SK-N-DZ (cell line): ENCODE measurements around the gene CARHSP1.
"Not testable (repeated sequence)": the region's sequence is repeated elsewhere in the genome, so short reads cannot be mapped to it uniquely, and the experiment has no call there.

ENCODE experiments used
- DNase-seq: peaks from one replicate; pipeline ENCODE4 v3.0.0-alpha.2; 2015; ENCODE audit warnings: low spot score

The CARHSP1 gene

DNA sequence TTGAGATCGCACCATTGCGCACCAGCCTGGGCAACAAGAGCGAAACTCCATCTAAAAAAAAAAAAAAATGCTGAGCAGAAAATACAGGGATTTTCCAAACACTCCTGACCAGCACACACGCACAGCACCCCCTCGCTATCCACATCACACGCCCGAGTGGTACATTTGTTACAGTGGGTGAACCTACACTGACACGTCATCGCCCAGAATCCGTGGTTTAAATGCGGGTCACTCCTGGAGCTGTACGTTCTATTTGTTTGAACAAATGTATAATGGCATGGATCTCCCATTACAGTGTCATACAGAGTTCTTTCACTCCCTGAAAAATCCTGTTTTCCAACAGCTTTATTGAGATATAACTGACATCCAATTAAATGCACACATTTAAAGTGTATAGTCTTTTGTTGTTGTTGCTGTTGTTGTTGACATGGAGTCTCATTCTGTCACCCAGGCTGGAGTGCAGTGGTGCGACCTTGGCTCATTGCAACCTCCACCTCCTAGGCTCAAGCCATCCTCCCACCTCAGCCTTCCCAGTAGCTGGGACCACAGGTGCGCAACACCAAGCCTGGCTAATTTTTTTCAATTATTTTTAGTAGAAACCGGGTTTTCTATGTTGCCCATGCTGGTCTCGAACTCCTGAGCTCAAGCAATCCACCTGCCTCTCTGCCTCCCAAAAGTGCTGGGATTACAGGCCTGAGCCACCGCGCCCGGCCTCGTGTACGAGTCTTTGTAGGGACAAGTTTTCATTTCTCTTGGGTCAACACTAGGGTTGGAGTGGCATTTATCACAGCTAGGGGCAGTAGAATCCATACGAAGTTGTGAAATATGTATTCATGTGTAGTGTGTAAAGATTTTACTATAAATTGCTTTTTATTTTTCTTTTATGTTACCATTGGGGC lies 4.4 kb upstream of the CARHSP1 start:
- no peak for DNase-seq

DNA sequence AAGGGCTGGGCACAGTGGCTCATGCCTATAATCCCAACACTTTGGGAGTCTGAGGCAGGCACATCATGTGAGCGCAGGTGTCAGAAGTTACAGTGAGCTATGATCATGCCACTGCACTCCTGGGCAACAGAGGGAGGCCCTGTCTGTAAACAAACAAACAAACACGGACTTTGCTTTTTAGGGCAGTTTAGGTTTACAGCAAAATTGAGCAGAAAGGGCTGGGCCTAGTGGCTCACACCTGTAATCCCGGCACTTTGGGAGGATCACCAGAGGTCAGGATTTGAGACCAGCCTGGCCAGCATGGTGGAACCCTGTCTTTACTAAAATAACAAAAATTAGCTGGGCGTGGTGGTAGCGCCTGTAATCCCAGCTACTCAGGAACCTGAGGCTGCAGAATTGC lies 3.3 kb upstream of the CARHSP1 start:
- DNase-seq, result no peak

DNA sequence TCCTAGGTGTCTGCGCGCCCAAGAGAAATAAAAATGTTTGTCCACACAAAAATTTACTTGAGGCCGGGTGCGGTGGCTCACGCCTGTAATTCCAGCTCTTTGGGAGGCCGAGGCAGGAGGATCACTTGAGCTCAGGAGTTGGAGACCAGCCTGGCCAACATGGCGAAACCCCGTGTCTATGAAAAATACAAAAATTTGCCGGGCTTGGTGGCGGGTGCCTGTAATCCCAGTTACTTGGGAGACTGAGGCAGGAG lies 1.1 kb upstream of the CARHSP1 start:
- not testable (repeated sequence) for DNase-seq

DNA sequence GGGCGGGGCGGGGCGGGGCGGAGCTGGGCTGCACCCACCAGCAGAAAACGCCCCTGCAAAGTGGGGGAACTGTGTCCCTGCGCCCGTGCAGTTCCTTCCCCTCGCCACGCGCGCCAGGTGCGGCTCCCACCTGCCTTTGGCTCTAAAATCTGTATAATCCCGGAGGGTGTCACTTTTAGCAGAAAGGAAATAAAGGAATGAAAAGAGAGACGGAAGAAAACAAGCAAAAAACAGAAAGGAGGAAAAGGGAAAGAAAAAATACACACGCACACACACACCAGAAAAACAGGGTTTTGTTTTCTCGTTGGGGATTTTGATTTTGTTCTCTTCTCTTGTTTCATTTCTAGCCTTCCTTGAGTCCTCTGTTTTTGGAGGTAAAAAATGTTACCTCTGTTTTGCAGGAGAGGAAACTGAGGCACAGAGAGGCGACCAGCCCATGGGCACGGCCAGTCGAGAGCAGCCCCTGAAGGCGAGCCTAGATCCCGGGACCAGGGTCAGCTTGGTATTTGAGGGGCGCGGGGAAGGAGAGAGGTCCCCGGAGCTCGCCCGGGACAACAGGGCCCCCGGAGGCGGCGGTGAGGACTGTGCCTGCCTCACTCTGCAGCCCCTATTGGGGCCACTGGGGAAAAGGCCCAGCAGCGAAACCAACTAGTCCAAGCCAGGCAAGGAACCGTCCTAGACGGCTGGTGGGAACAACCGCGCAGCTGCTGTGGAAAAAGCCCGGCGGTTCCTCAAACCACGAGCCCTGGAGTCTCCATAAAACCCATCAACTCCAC lies 594 bp upstream of the CARHSP1 start:
- DNase-seq, result peak; percentile 55

DNA sequence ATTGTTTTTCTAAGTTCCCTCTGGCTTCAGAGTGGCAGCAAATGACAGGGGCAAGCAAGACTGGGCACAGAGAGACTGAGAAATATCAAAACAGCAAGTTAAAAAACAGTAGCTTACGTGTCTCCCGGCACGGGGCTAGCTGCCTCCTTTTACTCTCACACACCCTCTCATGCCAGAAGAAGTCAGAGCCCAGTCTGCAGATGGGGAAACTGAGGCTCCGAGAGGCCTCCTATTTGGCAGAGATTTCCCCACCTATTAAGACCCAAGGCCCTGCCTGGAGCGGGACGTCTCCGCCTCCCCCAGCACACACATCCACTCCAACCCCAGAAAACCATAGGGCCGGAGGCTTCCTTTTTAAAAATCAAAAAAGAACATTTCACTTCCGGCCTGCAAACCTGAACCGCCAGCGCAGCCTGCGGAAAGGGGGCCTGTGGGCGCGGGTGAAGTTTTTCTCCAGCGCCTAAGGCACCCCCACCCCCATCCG lies 832 bp downstream of the CARHSP1 start:
- no peak for DNase-seq

DNA sequence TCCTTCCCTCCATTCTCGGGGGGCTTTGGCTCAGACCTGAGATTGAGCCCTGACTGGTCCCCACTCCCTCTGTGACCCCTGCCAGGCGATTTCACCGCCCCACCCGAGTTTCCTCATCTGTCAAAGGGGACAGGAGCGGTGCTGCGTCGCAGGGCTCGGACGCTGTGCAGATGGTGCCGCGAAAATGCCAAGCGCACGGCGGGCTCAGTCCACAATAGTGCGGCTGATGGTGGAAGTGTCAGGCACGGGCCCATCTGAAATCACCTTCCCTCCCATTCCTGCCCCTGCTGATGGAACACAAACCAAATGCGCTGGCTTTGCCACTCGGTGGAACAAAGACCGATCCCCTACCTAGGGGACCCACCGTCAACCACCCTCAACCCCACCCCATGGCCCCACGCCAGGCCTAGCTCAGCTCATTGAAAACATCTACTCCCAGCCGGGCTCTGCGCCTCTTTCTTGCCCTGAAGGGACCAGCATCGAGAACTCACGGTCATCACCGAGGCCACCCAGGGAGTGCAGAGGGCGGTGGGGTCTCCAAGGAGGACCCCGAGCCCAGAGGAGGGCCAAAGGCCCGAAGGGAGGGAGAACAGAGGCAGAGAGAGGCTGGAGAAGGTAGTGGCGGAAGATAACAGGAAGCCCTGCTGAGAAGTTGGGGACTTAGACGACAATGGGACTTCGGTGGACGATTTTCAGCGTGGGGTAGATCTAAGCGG lies 1.4 kb downstream of the CARHSP1 start:
- DNase-seq, result no peak

DNA sequence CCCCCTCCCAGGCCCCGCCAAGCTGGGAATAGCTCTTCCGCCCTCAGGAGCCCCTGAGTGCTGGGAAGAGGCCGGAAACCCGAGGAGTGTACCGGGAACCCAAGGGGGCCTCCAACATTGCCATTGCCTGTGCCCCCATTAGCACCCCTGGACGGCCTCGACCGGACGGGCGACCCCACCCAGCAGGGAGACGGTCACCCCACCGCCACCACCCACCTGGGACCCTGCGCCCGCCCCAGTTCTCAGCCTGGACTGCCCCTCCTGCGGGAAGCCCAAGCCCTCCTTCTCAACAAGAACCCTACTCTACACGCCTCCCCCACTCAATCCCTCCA lies 2.0 kb downstream of the CARHSP1 start:
- no peak for DNase-seq

DNA sequence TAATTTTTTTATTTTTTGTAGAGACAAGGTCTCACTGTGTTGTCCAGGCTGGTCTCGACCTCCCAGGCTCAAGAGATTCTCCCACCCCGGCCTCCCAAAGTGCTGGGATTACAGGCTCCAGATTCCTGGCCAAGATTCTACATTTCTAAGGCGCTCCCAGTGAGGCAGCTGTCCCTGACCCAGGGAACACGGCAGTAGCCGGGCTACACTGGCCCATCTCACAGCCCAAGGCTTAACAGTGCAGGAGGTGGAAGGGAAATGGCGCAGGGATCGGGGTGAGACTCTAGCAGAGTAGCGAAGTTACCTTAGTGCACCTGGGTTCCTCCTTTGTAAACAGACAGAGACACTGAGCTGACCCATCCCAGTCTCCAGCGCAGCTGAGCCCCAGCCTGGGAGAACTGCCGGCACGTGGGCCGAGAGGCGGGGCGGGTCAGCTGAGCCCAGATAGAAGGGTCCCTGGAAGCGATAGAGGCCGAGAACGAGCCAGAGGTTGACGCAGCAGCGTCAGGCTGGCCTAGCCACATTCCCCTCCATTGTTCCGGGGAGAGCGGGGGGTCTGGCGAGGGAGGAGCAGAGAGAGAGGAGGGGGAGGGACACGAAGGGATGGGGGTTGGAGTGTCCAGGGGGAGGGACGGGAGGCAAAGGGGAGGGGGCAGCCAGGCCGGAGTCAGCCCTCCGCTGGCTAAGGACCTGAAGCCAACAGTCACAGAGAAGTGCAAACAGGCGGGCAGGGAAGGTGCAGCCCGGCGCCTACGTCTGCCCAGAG lies 2.5 kb downstream of the CARHSP1 start:
- DNase-seq, result peak; percentile 50

DNA sequence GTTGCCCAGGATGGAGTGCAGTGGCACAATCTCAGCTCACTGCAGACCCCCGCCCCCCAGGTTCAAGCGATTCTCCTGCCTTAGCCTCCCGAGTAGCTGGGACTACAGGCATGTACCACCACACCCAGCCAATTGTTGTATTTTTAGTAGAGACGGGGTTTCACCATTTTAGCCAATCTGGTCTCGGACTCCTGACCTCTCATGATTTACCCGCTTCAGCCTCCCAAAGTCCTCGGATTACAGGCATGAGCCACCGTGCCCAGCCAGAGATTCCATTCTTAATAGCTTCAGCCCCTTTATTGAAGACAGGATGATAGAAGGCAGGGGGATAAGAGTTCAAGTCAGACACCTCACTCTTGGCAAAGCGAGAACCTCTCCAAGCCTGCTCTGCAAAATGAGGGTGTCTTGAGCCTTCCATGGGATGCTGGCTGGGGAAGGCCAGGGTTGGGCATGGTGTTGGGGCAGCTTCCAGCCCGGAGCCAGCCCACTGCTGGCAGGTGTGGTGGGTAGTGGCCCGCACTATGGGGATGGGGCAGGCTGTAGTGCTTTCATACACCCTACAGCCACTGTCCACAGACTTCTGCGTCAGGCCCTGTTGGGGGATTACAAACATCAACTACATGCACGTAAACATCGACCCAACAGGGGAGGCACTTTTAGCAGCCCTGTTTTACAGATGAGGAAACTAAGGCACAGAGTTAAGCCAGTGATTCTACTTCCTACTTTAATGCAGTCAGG lies 3.5 kb downstream of the CARHSP1 start:
- DNase-seq, result no peak

DNA sequence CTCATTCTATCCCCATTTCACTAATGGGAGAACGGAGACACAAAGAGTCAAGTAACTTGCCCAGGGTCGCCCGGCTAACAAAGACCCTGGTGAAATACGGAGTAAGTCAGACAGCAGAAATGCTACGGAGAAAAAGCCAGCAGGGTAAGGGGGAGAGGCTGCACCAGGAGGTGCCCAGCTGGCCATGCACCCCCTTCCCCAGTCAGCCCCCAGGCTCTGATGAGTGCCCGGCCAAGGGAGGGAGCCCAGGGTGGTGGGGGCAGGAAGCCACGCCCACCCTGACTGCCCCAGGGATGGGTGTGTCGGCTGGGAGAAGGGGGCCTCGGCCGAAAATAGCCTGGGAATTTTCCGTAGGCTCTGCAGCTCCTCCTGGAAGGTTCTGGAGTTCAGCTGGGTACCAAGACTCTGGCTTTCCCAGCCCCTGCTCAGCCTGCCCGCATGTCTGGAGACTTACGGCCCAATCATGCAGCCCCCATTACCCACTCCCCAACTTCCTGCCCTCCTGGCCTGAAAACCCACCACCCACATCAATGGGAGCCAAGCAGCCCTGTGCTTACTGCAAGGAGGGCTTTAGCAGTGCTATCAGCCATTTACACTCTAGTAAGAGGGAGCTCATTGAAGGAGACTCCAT lies 4.2 kb downstream of the CARHSP1 start:
- DNase-seq, result no peak

DNA sequence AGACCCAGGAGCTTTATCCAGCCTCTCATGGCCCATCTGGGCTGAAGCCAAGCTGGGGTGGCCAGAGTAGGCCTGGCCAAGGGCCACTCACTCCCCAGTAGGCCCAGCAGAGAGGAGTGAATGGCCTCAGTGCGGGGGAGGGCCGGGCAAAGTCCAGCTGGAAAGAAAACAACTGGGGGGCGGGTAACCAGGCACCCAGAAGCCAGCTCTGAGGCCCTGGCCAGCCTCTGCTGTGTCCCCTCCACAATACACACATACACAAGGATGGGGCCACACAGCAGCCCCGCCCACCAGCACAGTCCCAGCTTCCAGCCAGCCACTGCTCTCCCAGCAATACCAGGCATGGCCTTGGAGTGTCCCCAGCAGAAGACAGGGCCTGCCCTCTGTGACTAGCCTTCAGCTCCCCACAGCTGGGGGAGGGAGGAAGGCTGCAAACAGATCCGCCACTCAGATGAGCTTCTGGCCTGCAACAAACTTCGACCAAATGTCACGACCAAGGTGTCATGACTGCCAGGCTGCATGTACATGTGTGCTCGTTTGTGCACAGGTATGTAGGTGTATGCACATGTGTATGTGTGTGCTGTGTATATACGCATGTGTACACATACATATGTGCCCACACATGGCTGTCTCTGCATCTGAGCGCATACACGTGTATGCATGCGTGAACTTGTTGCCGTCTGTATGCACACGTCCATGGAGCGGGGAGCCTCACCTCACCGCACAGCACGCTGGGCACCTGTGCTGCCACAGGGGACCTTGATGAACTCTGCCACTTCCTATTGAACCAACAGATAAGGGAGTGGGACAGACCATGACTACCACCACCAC lies 5.0 kb downstream of the CARHSP1 start:
- no peak for DNase-seq

DNA sequence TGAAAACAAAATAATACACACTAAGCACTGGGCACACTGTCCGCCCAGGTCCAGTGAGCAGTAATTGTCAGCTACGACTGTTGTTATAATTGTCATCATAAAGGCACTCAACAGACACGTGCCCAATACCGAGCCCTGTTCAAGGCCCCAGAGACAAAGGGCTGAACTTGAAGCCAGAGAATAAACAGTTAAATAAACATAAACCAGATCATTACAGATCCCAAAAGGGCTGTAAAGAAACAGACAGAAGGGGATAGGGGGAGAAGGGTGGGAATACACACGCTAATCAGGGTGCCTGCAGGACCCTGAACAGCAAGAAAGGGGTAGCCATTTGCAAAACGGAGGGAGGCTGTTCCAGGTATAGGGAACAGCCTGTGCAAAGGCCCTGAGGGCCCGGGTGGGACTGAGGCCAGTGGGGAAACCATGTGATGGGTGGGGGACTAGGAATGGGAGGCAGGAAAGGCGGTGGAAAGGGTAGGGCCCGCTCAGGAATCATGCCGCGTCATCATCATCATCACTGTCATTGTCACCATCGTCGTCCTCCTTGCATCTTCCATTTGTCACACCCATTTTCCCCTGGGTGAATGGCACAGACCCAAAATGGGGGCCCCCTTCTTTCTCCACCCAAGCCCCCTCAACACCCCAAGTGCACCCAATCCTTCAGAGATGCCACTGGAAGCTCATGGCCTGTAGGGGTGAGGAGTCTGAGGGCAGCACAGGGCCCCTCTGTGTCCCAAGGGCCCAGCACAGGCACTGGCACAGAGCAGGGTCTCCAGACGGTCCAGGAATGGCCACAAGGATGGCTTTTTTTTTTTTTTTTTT lies 6.3 kb downstream of the CARHSP1 start:
- DNase-seq, result no peak

DNA sequence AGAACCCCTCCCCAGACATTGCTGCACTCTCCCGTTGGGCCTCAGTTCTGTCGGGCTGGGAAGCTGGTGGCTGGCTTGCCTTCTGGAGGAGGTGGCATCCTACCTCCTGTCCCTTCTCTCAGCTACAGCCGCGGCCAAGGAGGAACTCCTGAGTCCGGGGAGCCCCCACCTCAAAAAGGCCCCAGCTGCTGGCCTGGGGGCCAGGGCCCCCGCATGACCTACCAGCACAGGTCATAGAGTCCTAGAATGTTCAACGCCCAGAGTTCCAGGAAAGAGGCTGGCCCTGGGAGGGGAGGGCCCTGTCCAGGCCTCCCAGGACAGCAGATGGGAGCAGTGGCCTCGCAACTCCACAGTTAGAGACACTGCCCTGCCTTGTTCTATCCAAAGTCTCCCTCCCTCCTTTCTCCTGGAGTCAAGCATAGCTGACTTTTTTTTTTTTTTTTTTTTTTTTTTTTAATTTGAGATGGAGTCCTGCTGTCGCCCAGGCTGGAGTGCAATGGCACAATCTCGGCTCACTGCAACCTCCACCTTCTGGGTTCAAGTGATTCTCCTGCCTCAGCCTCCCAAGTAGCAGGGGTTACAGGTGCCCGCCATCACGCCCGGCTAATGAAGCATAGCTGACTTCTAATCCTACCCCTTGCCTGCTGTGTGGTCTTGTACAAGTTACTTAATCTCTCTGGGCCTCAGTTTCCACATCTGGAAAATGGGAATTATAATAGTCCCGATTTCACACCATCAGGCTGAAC lies 7.1 kb downstream of the CARHSP1 start:
- no peak for DNase-seq

DNA sequence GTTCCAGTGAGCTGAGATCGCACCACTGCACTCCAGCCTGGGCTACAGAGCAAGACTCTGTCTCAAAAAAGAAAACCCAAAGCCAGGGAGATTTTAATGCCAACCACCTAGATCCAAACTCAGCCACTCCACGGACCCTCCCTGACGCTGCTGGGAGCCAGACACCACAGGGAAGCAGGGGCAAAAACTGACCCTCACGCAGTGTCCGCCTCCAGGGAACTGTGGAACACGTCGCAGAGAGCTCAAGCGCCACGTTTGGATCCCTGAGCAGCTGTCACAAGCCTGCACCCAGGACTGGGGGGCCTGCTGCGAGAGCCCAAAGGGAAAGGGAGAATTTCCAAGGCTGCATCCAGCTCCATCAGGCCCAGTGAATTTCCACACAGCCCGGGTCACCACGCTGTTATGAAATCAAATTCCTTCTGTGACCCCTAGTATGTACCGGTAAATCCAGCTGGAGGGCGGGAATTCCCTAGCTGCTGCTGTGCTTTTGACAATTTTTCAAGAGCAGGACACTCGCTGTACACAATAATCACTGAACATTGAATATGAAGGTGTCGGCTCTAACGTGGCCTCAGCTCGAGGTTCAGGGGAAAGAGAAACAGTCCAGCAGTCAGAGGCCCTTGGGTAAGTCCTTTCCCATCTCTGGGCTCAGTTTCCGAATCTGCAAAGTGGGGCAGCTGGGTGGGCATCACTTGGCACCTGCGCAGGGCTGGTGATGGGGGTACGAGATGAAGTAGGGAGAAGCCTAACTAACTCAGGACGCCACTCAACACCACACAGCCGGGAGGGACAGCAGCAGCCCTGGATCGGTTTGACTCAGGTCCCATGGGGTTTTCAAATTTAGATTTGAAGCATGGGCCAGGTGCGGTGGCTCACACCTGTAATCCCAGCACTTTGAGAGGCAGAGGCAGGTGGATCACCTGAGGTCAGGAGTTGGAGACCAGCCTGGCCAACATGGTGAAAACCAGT lies 8.6 kb downstream of the CARHSP1 start:
- no peak for DNase-seq

DNA sequence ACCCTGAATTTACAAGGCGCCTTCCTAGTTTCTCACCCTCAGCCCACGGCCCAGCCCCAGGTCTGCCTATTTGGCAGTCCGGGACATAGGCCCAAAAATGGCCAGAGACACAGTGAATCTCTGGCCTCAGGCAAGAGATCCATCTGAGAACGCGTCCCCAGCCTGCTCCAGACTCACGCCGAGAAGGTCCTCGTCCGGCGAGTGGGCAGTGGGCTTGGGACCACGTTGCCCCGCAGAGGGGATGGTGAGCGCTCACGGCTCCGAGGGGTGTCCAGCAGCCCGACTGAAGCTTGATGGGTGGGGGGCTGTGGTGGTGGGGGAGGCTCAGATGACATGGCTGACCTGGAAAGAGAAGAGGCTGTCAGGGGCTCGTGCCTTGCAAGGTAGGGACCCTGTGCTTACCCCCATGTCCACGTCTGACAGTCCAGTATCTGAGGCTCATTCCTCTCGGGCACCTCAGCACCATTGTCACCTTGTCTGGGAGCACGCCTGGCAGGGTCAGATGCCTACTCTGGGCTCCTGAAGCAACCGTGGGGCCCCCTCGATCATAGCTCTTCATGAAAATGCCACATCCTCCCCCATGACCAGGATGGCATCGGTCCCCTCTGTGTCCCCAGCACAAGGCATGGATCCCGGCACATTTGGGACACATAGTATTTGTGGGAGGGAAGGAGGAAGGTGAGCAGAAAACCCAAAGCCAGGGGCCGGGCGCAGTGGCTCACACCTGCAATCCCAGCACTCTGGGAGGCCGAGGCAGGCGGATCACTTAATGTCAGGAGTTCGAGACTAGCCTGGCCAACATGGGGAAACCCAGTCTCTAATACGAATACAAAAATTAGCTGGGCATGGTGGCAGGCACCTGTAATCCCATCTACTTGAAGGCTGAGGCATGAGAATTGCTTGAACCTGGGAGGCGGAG lies 9.6 kb downstream of the CARHSP1 start:
- DNase-seq, result no peak

DNA sequence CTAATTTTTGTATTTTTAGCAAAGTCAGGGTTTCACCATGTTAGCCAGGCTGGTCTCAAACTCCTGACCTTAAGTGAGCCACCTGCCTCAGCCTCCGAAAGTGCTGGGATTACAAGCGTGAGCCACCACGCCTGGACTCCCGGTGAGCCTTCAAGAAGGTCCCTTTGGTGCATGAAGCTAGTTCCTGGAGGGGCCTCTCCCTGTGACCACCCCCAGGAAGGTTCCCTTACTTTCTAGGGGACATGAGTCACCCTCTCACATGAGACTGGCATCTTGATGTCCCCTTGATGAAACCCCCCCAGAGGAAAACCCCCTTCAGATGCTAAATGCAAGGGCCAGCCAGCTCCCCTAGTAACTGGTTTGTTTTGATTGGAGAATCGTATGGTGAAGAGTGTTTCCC lies 12.8 kb downstream of the CARHSP1 start:
- no peak for DNase-seq
